Stimulated activated CD8-positive, alpha-beta memory T cell treated with anti-CD3 and anti-CD28 coated beads, Interleukin-12 subunit alpha, Interleukin-12 subunit beta, amount 100 ng/mL, for 24 hours (primary cell): ENCODE data around the gene RGPD6.
"Not testable (repeated sequence)": the region's sequence is repeated elsewhere in the genome, so short reads cannot be mapped to it uniquely, and the experiment has no call there.

Experiments
- DNase-seq: peaks from one replicate; pipeline ENCODE4 v3.0.0-alpha.2; 2020; ENCODE audit errors: extremely low read depth

Gene RGPD6

GRCh38 chr2:110576763-110577416, at the start of gene RGPD6:
Gene RGPD6, minus strand, starts transcription at chr2:110577222. Its CDS starts 198 bp downstream, at chr2:110577024.
- not testable (repeated sequence) for DNase-seq

DNA sequence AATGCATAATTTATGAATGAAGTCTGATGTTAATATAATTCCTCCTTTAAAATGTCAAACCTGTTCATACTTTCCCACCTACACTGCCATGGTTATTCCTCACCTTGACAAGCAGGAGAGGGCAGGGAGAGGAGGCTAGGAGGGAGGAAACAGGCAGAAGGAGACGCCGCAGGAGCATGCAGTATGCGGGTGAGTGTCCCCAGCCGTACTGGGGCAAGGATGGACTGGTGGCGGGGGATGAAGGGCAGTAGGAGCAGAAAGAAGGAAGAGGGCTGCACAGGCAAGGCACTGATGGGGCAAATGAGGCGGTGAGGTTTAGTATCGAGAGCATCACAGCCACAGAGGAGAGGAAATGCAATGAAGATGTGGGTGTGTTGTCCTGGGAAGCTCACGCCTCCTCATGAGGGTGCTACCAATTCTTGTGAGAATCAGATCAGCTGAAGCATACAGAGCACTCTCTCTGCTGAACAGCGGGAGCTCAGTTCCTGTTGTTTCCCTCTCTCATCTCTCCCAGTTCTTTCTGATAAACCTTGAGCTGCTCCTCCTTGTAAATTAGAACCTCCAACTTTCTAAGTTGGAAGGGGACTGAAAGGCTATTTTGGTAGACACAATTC, 42.4 kb upstream of the RGPD6 start:
- DNase-seq, result not testable (repeated sequence)

GRCh38 chr2:110613927-110614326, 36.9 kb upstream of the RGPD6 start:
- DNase-seq, result not testable (repeated sequence)

DNA sequence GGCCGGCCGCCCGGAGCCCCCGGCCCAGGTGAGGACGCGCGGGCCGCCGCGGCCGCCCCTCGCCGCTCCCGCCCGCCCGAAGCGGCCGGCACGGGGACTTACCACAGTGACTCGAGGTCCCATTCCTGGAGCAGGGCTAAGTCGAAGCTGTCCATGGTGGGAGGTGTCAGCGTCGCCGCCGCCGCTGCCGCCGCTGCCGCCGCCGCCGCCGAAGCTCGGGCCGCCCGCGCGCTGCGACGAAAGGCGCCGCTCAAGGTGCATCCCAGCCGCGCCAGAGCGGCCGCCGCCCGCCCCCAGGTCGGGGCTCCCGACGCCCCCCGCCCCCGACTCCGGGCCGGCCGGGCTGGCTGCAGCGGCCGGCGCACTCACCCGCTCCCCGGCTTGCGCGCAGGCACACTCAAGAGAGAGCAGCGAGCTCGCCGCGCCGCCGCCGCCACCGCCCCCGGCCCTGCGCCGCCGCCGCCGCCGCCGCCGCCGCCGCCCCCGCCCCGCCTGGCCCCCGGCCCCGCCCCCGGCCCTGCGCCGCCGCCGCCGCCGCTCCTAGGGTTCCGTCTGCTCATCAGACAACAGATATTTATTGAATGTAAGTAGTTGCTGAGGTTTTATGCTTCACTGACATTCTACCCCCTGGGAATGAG, 33.7 kb upstream of the RGPD6 start:
- DNase-seq, result not testable (repeated sequence)

GRCh38 chr2:110609843-110610612, 33.0 kb upstream of the RGPD6 start:
- not testable (repeated sequence) for DNase-seq

DNA sequence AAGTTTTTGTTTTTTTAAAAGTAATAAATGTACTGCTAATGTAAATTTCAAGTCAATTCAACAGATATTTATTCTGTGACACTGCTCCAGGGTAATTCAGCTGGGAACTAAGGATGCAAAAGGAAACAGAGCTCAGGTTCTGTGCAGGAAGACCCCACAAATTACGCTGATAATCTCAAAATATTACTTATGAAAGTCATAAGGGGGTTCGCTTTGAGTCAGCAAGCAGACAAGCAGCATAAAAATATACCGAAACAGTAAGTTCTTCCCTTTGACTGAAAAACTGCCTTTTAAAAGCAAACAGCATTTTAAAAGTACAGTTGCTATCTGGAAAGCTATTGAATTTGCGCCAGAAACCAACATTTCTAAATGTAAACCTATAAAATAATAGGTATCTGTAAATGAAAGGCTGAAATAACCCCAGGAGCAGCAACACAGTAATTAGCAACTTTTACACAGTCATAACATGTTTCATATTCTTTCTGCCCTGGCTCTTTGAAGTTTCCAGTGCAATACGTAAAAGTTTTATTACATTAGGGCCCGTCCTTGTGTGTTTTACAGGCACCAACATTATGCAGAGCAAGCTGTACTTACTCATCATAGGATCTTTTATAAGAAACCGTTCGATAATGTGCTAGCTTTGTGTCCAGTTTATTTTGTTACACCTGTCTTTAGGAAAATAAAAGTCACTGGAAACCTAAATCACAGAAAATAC, 31.9 kb upstream of the RGPD6 start:
- not testable (repeated sequence) for DNase-seq

DNA sequence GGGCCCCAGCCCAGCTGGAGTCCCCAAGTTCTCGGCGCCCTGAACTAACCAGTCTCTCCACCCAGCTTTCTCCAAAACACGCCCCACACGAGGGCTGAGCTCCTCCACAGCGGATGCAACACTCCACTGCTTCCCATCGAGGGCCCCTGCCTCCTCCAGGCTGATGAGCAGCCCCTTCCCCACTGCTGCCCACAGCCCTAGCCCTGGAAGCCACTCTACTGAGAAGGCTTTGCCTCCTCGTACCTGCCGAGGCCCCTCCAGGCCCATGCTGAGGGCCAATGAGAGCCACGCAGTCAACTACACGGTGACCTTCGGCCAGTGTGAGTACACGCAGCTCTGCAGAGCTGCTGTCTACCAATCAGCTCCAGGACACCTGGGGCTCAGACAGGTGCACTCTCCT, 28.0 kb upstream of the RGPD6 start:
- DNase-seq, result not testable (repeated sequence)

GRCh38 chr2:110603917-110604591, 27.0 kb upstream of the RGPD6 start:
- DNase-seq, result not testable (repeated sequence)

DNA sequence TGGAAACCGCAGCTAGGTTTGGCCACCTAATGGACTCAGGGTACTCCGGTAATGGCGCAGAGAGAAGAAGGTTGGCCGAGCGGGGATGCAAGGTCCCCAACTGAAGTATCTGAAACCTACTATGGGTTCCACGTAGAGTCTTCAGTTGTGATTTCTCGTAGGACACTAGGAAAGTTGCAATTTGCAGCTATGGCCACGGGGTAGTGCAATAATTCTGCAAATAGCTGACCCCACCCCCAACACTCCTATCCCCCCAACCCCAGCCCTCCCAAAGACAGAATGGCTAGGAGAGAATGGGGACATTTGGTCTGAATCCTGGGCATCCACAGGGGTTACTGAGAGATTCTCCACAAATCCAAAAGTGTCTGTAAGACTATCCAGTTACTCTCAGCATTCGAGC, 25.1 kb upstream of the RGPD6 start:
- DNase-seq, result not testable (repeated sequence)

GRCh38 chr2:110591973-110592372, 15.0 kb upstream of the RGPD6 start:
- not testable (repeated sequence) for DNase-seq

- DNase-seq, result not testable (repeated sequence)
Observed at GRCh38 chr2:110589677-110590330, 12.8 kb upstream of the RGPD6 start.

DNA sequence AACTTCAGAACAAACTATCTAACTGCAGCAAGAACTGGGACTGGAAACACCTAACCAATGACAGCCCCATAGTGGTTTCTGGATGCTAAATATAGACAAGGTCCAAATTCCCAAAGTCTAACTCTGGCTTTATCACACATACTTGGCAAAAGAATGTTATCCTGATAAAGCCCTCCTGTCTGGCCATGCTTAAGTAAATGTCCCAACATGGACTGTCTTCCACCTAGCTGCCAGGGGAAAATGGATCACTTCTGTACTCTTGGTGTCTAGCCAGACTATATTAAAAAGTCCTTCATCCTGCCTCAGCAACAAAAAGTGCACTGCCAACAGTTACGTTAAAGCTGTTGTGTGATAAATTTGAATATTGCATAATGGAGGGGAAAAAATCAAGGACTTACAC, 11.5 kb upstream of the RGPD6 start:
- not testable (repeated sequence) for DNase-seq

DNA sequence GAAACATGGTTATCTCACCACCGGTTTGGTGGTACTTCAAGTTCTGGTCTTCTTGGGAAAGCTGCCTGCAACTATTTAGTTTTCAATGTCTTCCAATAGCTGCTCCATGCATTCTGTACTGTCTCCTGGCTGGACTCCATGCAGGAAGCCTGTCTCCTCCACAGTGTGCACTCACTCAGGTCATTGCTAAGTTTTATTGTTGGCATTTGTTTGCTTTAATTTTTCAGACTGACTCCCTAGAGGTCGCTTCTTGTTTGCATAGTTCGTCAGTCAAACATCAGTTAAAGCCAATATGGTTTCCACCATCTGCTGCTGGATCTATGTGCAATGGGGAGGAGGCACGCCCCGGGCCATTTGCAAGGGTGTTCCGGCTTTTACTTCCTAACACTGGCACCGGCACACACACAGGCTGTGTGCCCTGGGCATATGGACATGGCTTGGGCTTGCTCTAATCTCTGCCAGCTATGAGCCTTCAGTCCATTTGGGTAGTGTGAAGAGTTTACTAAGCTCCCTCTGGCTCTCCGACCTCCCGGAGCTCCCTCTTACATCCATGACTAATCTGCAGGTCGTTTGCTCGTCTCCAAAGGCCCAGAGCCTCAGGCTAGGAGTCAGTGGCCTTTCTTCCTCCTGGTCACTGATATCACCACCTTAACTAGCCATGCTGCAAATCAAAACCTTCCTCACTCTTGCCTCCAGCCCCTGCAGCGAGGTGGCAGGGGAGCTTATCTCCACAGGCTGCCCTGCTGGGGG, 2.4 kb upstream of the RGPD6 start:
- not testable (repeated sequence) for DNase-seq

DNA sequence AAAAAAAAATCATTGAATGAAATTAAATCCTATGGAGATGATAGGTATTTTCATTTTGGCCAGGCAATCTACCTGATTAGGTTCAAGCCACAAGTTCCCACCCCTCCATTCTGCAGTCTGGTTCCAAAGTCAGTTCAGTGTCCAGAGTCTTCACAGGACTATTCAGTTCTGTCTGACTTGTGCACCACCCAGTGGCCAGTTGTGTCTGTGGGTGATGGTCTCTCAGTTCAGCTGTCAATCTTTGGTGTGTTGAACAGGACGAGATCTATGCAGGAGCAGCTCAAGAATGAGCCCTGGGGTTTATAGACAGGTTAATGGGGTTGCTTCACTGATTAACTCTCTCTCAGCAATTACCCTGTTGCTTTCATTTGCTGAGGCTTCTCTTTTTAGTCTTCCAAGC, 1.4 kb upstream of the RGPD6 start:
- not testable (repeated sequence) for DNase-seq

DNA sequence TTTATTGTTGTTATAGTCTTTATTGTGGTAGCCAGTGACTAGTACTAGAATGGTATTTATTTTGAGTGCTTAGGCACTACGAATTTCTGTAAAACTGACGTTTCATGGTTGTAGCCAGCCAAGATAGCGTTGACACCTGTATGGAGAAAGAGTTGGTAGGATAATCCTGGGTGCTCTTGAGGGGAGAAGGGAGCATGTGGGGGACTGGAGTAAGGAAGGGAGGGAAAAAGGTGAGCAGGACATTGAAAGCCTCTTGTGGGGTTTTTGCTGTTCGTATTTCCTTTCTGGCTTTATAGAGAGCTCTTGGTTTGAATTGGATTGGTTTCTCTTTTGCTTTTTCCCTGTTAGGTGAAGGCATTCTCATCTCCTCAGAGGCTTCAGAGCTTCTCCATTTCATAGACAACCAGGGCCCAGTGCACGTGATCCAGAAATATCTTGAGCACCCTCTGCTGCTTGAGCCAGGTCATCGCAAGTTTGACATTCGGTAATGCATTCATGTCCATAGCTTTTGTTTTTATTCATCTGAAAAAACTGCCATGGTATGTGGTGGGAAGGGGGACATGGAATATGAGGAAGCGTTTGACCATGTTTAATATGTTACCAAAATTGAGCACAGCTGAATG, 77.2 kb downstream of the RGPD6 start:
- not testable (repeated sequence) for DNase-seq

DNA sequence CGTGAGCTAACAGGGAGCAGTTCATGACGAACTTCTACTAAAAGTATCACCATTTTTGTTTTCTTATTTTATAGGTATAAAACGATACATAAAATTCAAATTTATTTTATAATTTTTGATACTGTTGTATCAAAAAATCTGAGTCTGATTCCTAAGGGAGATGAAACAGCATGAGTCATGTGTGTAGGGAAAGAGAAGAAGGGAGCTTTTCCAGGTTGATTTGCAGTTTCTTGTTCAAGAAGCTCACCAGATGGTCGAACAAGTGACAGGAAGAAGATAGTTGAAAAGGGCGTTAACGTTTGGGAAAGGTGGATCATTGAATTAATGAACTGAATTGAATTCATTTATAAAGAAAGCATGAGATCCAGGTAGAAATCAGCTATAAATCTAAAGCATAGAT, 81.0 kb downstream of the RGPD6 start:
- not testable (repeated sequence) for DNase-seq

DNA sequence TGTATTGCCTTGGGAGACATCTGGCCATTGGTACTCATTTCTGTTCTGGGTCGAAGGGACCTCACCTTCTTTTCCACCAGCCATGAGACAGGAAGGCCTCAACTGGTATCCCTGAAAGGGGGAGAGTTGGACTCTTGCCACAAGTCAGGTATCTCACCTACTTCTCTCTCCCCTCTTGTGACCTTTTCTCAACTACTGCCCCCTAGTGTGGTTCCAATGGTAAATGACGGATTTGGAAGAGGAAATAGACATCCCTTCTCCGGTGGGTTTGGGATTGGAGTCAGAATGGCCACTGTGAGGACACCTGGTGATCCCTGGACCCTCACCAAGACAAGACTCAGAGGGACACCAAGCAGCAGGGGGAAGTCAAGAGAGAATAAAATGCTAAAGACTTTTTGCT, 82.5 kb downstream of the RGPD6 start:
- not testable (repeated sequence) for DNase-seq

DNA sequence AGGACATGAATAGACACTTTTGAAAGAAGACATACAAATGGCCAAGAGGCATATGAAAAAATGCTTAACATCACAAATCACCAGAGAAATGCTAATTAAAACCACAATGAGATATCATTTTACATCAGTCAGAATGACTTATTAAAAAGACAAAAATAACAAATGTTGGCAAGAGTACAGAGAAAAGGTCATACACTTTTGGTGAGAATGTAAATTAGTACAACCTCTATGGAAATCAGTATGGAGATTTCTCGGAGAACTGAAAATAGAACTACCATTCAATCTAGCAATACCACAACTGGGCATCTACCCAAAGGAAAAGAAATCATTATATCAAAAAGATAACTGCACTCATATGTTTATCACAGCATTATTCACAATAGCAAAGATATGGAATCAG, 88.0 kb downstream of the RGPD6 start:
- DNase-seq, result not testable (repeated sequence)

- not testable (repeated sequence) for DNase-seq
Observed at GRCh38 chr2:110482697-110483096, 94.3 kb downstream of the RGPD6 start.
